Duodenal mucosa (tissue), 2 donors: ENCODE data around the gene RASAL3.

ENCODE experiments used
- H3K27ac ChIP-seq: one replicate; pipeline ENCODE4 v1.7.0; 2013; ENCODE audit warnings: low read depth, low read length
- H3K27me3 ChIP-seq, 2 donors: one replicate each; pipeline ENCODE4 v1.7.0; 2013; ENCODE audit warnings: low read length in 2 of 2, control low read depth in 1 of 2; ENCODE audit not compliant: insufficient read depth in 2 of 2, control insufficient read depth in 1 of 2
- H3K36me3 ChIP-seq, 2 donors: one replicate each; pipeline ENCODE4 v1.7.0; 2013; ENCODE audit warnings: low read length in 2 of 2, control low read depth in 1 of 2; ENCODE audit not compliant: insufficient read depth in 2 of 2, control insufficient read depth in 1 of 2
- H3K4me1 ChIP-seq, 2 donors: one replicate each; pipeline ENCODE4 v1.7.0; 2013; ENCODE audit warnings: low read length in 2 of 2, control low read depth in 1 of 2; ENCODE audit not compliant: insufficient read depth in 2 of 2, control insufficient read depth in 1 of 2
- H3K4me3 ChIP-seq, 2 donors: one replicate each; pipeline ENCODE4 v1.7.0; 2013; ENCODE audit warnings: low read length in 2 of 2, low read depth in 1 of 2
- H3K9ac ChIP-seq, 2 donors: one replicate each; pipeline ENCODE4 v1.7.0; 2013; ENCODE audit warnings: low read length in 2 of 2, low read depth in 1 of 2
- H3K9me3 ChIP-seq, 2 donors: one replicate each; pipeline ENCODE4 v1.7.0; 2013; ENCODE audit warnings: low read length in 2 of 2, control low read depth in 1 of 2; ENCODE audit not compliant: control insufficient read depth in 1 of 2

Gene RASAL3

DNA sequence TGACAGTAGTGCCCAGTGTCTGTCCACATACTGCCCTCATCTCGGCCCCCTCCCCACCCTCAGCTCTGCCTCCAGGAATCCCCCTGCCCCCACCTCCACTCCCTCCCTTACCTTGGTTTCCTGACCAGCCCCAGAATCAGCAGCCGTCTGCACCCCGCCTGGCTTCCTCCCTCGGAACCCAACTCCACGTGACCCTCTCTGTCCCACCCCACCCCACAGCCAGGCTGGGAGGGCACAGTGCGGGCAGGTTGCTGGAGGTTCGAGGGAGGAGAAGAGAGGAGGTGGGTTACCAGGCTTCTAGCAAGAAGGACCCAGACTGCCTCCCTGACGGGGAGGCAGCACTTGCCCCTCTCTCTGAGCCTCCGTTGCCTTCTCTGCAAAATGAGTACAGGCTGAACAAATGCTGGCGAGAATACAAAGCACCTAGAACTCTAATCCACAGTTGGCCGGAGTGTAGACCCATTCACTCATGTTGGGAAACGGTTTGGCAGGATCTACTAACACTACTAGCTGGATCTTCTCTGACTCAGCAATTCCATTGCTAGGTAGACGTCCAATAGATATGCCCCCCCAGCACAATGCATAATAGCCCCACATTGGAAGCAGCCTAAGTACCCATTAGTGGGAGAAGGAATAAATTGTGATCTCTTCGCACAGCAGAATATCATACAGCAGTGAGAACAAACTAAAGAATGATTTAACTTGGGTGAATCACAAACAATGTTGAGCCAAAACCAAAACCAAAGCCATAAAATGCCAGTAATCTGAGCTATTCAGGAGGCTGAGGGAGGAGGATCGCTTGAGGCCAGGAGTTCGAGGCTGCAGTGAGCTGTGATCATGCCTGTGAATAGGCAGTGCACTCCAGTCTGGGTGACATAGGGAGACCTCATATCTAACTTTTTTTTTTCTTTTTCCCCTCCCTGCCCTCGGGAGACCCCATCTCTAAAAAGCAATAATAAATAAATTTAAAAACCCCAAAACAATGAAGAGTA is at the start of gene RASAL3:
Gene RASAL3 (minus strand): TSS at position 151 of the 992 bp plus-strand sequence. CDS start 186 bp downstream, outside the sequence.
- Histone ChIP-seq H3K9ac (peak within 1 kb of the TSS; percentile 10 to 18), H3K4me1 (peaks cover 0 to 17% of the 10 kb centered on the region in 2 donors), H3K36me3 (no peaks in the 10 kb centered on the region), H3K9me3 (no peaks in the 10 kb centered on the region), H3K27ac (peak within 1 kb of the TSS; percentile 73), H3K4me3 (peak within 1 kb of the TSS; percentile 57 to 68), H3K27me3 (peaks cover 10 to 11% of the 10 kb centered on the region in 2 donors)

DNA sequence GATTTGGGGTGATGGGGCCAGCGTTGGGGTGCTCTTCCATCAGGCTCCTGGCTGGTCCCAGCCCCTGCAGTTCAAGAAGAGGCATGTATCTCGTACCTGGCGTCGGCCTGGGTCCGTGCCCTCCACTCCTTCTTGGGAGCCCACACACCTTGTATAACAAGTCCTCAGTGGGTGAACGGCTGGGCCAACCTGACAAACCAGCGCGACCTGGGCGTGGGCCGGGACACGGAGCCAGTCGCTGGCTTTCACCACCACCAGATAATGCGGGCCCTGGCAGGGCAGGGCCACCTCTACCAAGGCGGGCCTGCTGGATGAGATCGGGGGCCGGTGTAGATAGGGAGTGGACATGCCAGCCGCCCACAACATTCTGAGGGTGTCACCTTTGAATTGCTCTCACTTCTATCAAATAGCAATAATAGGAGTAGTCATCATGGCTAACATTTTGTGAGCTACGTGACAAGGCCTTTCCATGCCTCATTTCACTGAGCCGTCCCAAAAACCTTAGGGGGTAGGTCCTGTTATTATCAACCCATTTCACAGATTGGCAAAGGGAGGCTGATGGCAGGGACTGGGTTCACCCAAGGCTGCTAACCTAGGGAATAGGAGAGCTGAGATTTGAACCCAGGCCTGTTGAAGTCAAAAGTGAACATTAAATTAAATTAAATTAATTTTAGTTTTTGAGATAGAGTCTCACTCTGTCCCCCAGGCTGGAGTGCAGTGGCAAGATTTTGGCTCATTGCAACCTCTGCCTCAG is 47.5 kb upstream of the RASAL3 start:
- no peaks in the 10 kb centered on the region for H3K9me3 ChIP-seq
- no peak overlapping the region for H3K9ac ChIP-seq
- peaks cover 0 to 3% of the 10 kb centered on the region in 2 donors for H3K4me1 ChIP-seq
- H3K27ac ChIP-seq, result no peak overlapping the region
- no peak overlapping the region for H3K4me3 ChIP-seq
- no peaks in the 10 kb centered on the region for H3K36me3 ChIP-seq
- peaks cover 25 to 28% of the 10 kb centered on the region in 2 donors for H3K27me3 ChIP-seq

DNA sequence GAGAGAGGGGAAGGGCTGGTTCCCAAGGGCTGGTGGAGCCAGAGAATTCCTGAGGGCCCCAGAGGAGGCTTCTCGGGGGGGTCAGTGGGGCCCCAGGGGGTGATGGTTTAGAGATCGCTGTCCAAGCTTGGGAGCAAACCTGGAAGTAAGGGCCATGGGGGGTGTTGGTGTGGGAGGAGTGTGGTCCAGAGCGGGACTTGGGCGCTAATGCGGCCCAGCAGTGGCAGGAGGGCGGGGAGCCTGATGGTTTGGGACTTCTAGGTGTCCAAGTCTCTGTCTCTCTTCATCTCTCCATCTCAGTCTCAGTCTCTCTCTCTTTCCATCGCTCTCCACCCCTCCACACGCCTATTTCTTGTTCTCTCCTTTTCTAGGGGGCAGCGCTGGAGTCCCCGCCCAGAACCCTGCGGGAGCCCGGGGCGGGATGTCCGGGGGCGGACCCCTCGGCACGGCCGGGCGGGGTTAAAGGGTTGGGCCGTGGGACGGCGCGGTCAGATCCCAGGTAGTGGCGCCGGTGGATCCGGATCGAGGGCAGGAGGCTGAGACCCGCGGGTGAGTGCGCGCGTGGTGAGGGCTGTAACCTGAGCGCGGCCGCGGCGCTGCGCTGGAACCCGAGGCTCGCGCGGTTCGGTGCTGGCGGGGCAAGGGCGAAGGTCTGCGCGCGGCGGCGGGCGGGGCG is 43.8 kb upstream of the RASAL3 start, which contains the start of gene CYP4F22:
Gene CYP4F22 (plus strand): TSS at position 491 of the 676 bp plus-strand sequence. CDS start 16,812 bp downstream, outside the sequence.
- Histone ChIP-seq H3K9ac (no peak within 1 kb of the TSS), H3K4me3 (no peak within 1 kb of the TSS), H3K27me3 (peaks cover 28 to 32% of the 10 kb centered on the region in 2 donors), H3K27ac (no peak within 1 kb of the TSS), H3K4me1 (no peaks in the 10 kb centered on the region), H3K9me3 (no peaks in the 10 kb centered on the region), H3K36me3 (no peaks in the 10 kb centered on the region)

DNA sequence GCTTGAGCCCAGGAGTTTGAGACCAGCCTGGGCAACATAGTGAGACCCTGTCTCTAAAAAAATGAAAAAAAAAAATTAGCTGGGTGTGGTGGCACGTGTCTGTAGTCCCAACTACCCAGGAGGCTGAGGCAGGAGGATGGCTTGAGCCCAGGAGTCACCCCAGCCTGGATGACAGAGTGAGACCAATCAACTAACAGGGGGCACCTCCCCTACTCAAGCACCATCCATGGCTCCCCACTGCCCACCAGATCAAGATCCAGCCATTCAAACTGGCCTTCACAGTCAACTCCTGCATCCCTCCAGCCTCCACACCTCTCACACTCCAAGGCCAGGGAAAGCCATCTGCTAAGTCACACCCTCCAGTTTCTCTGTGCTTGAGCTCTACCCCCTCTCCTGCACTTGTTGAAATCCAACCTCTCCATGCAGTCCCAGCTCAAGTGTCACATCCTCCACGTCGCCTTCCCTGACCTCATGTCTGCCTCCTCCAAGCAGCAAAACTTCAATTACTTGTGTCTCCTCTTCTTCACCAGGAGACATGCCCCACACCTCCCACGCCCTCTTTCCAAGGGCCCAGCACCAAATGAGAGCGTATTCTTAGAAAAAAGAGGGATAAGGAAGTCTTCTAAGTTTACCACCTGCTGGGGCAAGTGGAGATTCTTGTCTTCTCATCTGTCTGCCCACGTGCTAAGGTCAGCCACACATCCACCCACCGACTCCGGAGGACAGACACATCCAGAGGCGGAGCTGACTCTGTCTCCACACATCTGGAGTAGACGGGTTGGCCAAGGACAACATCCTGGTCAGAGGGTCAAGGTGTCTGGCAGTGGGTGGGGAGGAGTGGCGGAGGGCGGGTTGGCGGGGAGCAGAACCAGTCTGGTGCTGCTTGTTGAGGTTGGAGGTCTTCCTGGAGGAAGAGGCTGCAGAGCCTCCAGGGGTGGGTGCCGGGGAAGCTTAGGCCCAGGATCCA is 43.0 kb upstream of the RASAL3 start:
- Histone ChIP-seq H3K27ac (no peak overlapping the region), H3K4me3 (no peak overlapping the region), H3K36me3 (no peaks in the 10 kb centered on the region), H3K27me3 (peaks cover 28 to 32% of the 10 kb centered on the region in 2 donors), H3K4me1 (no peaks in the 10 kb centered on the region), H3K9me3 (no peaks in the 10 kb centered on the region), H3K9ac (no peak overlapping the region)

DNA sequence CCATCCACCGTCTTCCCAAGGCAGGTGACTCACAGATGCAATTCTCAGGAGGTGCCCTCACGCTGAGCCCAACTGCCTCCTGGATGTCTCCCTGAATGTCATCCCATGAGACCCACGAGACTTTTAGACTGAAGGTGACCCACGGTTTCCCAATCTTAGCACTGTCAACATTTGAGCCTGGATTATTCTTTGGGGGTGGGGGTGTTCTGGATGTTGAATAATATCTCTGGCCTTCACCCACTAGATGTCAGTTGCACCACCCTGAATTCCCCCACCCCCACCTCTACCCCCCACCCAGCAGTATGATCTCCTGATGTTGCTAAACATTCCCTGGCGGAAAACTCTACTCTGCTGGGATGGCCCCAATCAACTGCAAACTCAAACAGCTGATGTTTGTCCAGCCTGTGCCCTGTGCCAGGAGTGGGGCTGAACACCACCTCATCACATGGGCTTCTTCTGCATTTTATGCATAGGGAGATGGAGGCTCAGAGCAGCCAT is 41.8 kb upstream of the RASAL3 start:
- H3K4me3 ChIP-seq, result no peak overlapping the region
- no peak overlapping the region for H3K9ac ChIP-seq
- H3K27ac ChIP-seq, result no peak overlapping the region
- H3K36me3 ChIP-seq, result no peaks in the 10 kb centered on the region
- no peaks in the 10 kb centered on the region for H3K9me3 ChIP-seq
- H3K27me3 ChIP-seq, result peaks cover 27 to 28% of the 10 kb centered on the region in 2 donors
- no peaks in the 10 kb centered on the region for H3K4me1 ChIP-seq

DNA sequence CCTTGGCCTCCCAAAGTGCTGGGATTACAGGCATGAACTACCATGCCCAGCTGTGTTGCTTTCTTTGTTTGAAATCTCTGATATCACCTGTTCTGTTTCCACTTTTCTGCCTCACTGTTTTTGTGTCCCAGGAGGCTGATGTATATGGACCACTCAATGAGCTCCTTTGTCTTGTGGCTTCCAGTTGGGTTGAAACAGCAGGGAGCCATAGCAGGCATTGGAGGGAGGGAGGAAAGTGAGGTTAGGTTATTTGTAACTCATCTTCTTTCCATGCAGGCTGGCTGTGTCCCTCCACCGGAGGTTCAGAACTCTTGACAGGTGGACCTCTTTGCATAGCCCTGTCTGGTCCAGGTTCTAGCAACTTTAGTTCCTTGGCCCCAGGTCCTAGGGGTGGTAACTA is 37.9 kb upstream of the RASAL3 start:
- Histone ChIP-seq H3K27ac (no peak overlapping the region), H3K9me3 (no peaks in the 10 kb centered on the region), H3K36me3 (no peaks in the 10 kb centered on the region), H3K27me3 (peaks cover 2 to 10% of the 10 kb centered on the region in 2 donors), H3K4me3 (no peak overlapping the region), H3K4me1 (no peaks in the 10 kb centered on the region), H3K9ac (no peak overlapping the region)

DNA sequence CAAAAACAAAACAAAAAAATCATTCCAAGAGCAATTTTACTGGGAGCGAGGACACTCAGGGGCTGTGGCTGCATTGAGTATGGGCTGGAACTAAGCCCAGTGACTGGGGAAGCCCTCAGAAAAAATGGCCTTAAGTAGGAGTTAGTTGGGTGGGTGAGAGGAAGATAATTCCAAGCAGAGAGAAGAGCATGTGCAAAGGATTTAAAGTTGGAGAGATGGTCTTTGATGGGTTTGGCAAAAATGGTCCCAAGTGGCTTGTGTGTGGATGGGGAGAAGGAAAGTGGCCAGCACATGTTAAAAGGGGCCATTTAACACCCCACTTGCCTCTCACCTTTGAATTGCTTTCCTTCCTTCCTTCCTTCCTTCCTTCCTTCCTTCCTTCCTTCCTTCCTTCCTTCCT is 37.3 kb upstream of the RASAL3 start:
- H3K36me3 ChIP-seq, result no peaks in the 10 kb centered on the region
- H3K9ac ChIP-seq, result no peak overlapping the region
- H3K4me3 ChIP-seq, result no peak overlapping the region
- no peaks in the 10 kb centered on the region for H3K4me1 ChIP-seq
- H3K27me3 ChIP-seq, result peaks cover 0 to 7% of the 10 kb centered on the region in 2 donors
- H3K27ac ChIP-seq, result no peak overlapping the region
- H3K9me3 ChIP-seq, result no peaks in the 10 kb centered on the region

DNA sequence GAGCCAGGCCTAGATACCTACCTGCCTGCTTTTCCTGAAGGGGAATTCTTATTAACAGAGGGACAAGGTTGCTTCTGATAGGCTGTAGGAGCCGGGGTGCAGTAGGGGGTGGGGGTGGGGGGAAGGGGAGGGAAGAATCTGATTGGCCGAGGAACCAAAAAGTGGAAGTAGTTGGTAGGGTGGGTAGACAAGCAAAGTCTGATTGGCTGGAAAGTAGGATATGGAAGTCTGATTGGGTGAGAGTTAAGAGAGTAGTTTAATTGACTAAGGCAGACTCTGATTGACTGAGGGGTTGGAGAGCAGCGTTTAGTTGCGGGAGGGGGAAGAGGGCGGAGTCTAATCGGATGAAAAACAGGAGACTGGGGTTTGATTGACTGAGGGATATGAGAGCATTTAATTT is 34.6 kb upstream of the RASAL3 start:
- H3K4me1 ChIP-seq, result no peaks in the 10 kb centered on the region
- no peaks in the 10 kb centered on the region for H3K27me3 ChIP-seq
- H3K9ac ChIP-seq, result no peak overlapping the region
- H3K9me3 ChIP-seq, result no peaks in the 10 kb centered on the region
- no peaks in the 10 kb centered on the region for H3K36me3 ChIP-seq
- H3K4me3 ChIP-seq, result no peak overlapping the region
- H3K27ac ChIP-seq, result no peak overlapping the region
